Endothelial cell of umbilical vein (primary cell): ENCODE data around the gene VLDLR. TPM values are rescaled to one million over a fixed set of nuclear protein-coding genes. Genes with fewer than 3 reads are reported as not detected.

Experiments
- BruUV-seq: library from RNA; stranded (reverse); fragments of 400-500 nt; replicated peaks from 2 replicates; lab custom pipeline; 2021; lab: Mats Ljungman, UMichigan
- CTCF ChIA-PET: fragments of 300-600, 350-600 bp; sonication (Branson Sonifier 250); formaldehyde crosslinking; loops from one replicate; lab custom pipeline; 2021; ENCODE audit warnings: antibody characterized with exemption, inconsistent platforms; lab: Charles Lee
- POLR2A ChIA-PET: fragments of 300-600, 350-600 bp; sonication (Branson Sonifier 250); formaldehyde crosslinking; loops from one replicate; lab custom pipeline; 2021; ENCODE audit warnings: antibody characterized with exemption, inconsistent platforms; lab: Charles Lee
- DNase-seq: peaks from one replicate; pipeline ENCODE4 v3.0.0-alpha.2; 2011; ENCODE audit warnings: low read depth, low spot score
- FAIRE-seq: peaks from 2 replicates; lab custom pipeline; 2011; peaks lifted over from hg19 to GRCh38; lab: Jason Lieb, UNC
- H2AFZ ChIP-seq: 2 replicates; pipeline ENCODE4 v1.6.0; 2012; ENCODE audit warnings: low read depth, low read length, control low read depth, inconsistent platforms
- H3K27ac ChIP-seq: 2 replicates; pipeline ENCODE4 v1.5.1; 2011; ENCODE audit warnings: low read depth, mild to moderate bottlenecking, control low read depth, low read length, moderate library complexity; ENCODE audit not compliant: insufficient read depth
- H3K27me3 ChIP-seq, 2 experiments: 2 replicates each; pipeline versions ENCODE4 v1.6.0 to v1.6.1; 2011; ENCODE audit warnings: low read length in 2 of 2, mixed read lengths in 1 of 2; ENCODE audit not compliant: control insufficient read depth in 2 of 2, insufficient read depth in 2 of 2
- H3K36me3 ChIP-seq, 2 experiments: 2 replicates in 1 of 2; 3 replicates in 1 of 2; pipeline ENCODE4 v1.5.1; 2011; ENCODE audit warnings: low read length in 2 of 2, mild to moderate bottlenecking in 1 of 2, moderate library complexity in 1 of 2; ENCODE audit not compliant: control insufficient read depth in 2 of 2, insufficient read depth in 2 of 2; ENCODE audit errors: extremely low read depth in 1 of 2
- H3K4me1 ChIP-seq: 3 replicates; pipeline ENCODE4 v1.5.1; 2011; ENCODE audit warnings: mild to moderate bottlenecking, low read length; ENCODE audit not compliant: control insufficient read depth, insufficient read depth; ENCODE audit errors: extremely low read depth
- H3K4me2 ChIP-seq: 2 replicates; pipeline ENCODE4 v1.6.1; 2011; ENCODE audit warnings: low read length, control low read depth, mixed read lengths; ENCODE audit not compliant: insufficient read depth
- H3K4me3 ChIP-seq, 3 experiments: fragments of 200-600 bp in 1 of 3; sonication (generic), shearing (Covaris generic) in 1 of 3; replicated peaks in 1 of 3; 2 replicates each; pipeline ENCODE4 v1.5.1; 2011 to 2016; ENCODE audit warnings: control low read depth in 3 of 3, low read length in 3 of 3, mild to moderate bottlenecking in 2 of 3, inconsistent platforms in 1 of 3, low read depth in 1 of 3, moderate library complexity in 1 of 3; ENCODE audit not compliant: insufficient read depth in 1 of 3
- H3K79me2 ChIP-seq: 2 replicates; pipeline ENCODE4 v1.6.0; 2012; ENCODE audit warnings: low read length, inconsistent platforms; ENCODE audit not compliant: control insufficient read depth, insufficient read depth
- H3K9ac ChIP-seq: replicated peaks from 2 replicates; pipeline ENCODE3; 2011; ENCODE audit warnings: low read length, control low read depth; ENCODE audit not compliant: insufficient read depth; ENCODE audit errors: extremely low read depth
- H3K9me1 ChIP-seq: replicated peaks from 3 replicates; pipeline ENCODE4 v1.6.0; 2011; ENCODE audit warnings: mild to moderate bottlenecking, low read length; ENCODE audit not compliant: control insufficient read depth, insufficient read depth; ENCODE audit errors: extremely low read depth
- H3K9me3 ChIP-seq: replicated peaks from 2 replicates; pipeline ENCODE4 v1.5.1; 2012; ENCODE audit warnings: low read length, inconsistent platforms; ENCODE audit not compliant: control insufficient read depth, insufficient read depth
- H4K20me1 ChIP-seq: replicated peaks from 2 replicates; pipeline ENCODE3; 2011; ENCODE audit warnings: mild to moderate bottlenecking, low read length; ENCODE audit not compliant: control insufficient read depth, insufficient read depth; ENCODE audit errors: extremely low read depth
- EZH2 ChIP-seq: IDR thresholded peaks from 2 replicates; pipeline ENCODE4 v1.6.1; 2012; ENCODE audit warnings: borderline replicate concordance, low read depth, mild to moderate bottlenecking, moderate library complexity, low read length, inconsistent platforms; ENCODE audit not compliant: severe bottlenecking
- FOS ChIP-seq: IDR thresholded peaks from 2 replicates; pipeline ENCODE4 v1.6.1; 2011; ENCODE audit warnings: mild to moderate bottlenecking, low read length, moderate library complexity, borderline replicate concordance; ENCODE audit not compliant: insufficient read depth
- GATA2 ChIP-seq: IDR thresholded peaks from 2 replicates; pipeline ENCODE4 v1.7.0; 2011; ENCODE audit warnings: low read depth, mild to moderate bottlenecking, moderate library complexity, mixed read lengths, low read length; ENCODE audit not compliant: insufficient read length, insufficient read depth
- JUN ChIP-seq: IDR thresholded peaks from 2 replicates; pipeline ENCODE4 v1.6.1; 2011; ENCODE audit warnings: borderline replicate concordance, low read depth; ENCODE audit not compliant: insufficient read length, insufficient read depth
- MAX ChIP-seq: IDR thresholded peaks from 2 replicates; pipeline ENCODE4 v1.6.1; 2011; ENCODE audit not compliant: insufficient read depth, insufficient read length
- MYC ChIP-seq: IDR thresholded peaks from one replicate; pipeline ENCODE4 v1.6.1; 2011; ENCODE audit warnings: mild to moderate bottlenecking, low read depth, low read length
- POLR2A ChIP-seq: IDR thresholded peaks from 2 replicates; pipeline ENCODE4 v1.6.1; 2012; ENCODE audit warnings: low read depth, mild to moderate bottlenecking, control low read depth, low read length
- POLR2AphosphoS5 ChIP-seq: IDR thresholded peaks from 2 replicates; pipeline ENCODE4 v1.6.1; 2012; ENCODE audit warnings: low read depth, mild to moderate bottlenecking, control low read depth, low read length, moderate library complexity; ENCODE audit not compliant: insufficient read depth
- dilution Hi-C: fragments of 300-500 bp; cut with MboI; formaldehyde crosslinking; loops from one replicate; pipeline ENCODE4 v1.15.0; 2019; ENCODE audit warnings: low sequenced_read_pairs; ENCODE audit not compliant: extremely low pct_ligation_motif_present
- intact Hi-C: fragments of 100-400 bp; cut with micrococcal nuclease; formaldehyde crosslinking; loops from one replicate; pipeline ENCODE4 v1.10.0; 2022
- polyA plus RNA-seq, 4 experiments: library from polyadenylated mRNA; depleted of rRNA in 3 of 4; stranded (reverse) in 3 of 4; unstranded in 1 of 4; fragments of >200 nt; gene quantifications; 2 replicates each; pipeline versions ENCODE4 v1.2.1 to v1.2.3, GENCODE V29; 2011 to 2012; ENCODE audit warnings: missing spikeins in 1 of 4
- total RNA-seq: library from RNA; stranded (reverse); gene quantifications from 2 replicates; pipeline ENCODE4 v1.2.3, GENCODE V29; 2021
- TF ChIP-seq, protein P1 (sequence below), 2 donors: IDR thresholded peaks; 1 replicate in 1 of 2; 2 replicates in 1 of 2; pipeline ENCODE4 v1.5.1; 2011; ENCODE audit warnings: low read length in 2 of 2, mild to moderate bottlenecking in 2 of 2, moderate library complexity in 2 of 2, control low read depth in 1 of 2, inconsistent platforms in 1 of 2, low read depth in 1 of 2; ENCODE audit not compliant: insufficient read depth in 1 of 2; ENCODE audit errors: extremely low read depth in 1 of 2

VLDLR gene
- total and polyA plus RNA-seq, 2 donors (not counting 3 experiments of a cell fraction or from before 2014, with no cell fraction given) = 0.47 to 2.5 TPM

DNA sequence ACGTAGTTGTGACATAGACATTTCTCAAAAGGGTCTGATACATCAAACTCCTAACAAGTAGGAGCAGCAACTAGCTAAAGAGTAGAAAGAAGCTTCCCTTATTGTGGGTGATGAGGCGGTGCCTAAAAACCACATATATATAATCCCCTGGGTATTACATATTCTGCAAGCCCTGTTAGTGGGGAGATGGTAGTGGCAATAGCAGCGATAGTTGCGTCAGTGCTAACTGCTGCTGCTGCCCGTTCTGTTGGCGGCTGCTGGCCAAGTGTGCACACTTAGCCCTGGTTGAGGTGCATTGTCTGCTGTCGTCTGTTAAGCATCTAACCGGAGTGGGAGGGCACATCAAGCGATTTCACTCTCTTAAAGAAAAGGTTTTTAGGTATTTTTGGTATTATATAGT, 35.8 kb downstream of the VLDLR start:
- Histone ChIP-seq H3K27me3 (no peaks in the 10 kb centered on the region), H3K4me3 (no peak overlapping the region), H3K9ac (no peak overlapping the region), H3K4me2 (no peak overlapping the region), H3K79me2 (no peaks in the 10 kb centered on the region), H3K9me3 (no peaks in the 10 kb centered on the region), H3K27ac (no peak overlapping the region), H3K4me1 (peaks cover 12% of the 10 kb centered on the region), H2AFZ (no peak overlapping the region), H4K20me1 (no peaks in the 10 kb centered on the region), H3K9me1 (no peaks in the 10 kb centered on the region), H3K36me3 (no peaks in the 10 kb centered on the region)
- dilution Hi-C loops = no loop called here
- DNase-seq (no peak), FAIRE-seq (no peak)
- intact Hi-C loops = no loop called here
- CTCF ChIA-PET = interaction anchor here (1.2 kb wide), 1 partner anchor 71 kb away, joined by 3 read pairs; no protein-coding TSS in a partner anchor
- TF ChIP-seq POLR2A (no peak), EZH2 (no peak), MYC (no peak), JUN (no peak), POLR2AphosphoS5 (no peak), GATA2 (no peak), FOS (no peak), MAX (no peak)
- TF ChIP-seq, protein P1, sequence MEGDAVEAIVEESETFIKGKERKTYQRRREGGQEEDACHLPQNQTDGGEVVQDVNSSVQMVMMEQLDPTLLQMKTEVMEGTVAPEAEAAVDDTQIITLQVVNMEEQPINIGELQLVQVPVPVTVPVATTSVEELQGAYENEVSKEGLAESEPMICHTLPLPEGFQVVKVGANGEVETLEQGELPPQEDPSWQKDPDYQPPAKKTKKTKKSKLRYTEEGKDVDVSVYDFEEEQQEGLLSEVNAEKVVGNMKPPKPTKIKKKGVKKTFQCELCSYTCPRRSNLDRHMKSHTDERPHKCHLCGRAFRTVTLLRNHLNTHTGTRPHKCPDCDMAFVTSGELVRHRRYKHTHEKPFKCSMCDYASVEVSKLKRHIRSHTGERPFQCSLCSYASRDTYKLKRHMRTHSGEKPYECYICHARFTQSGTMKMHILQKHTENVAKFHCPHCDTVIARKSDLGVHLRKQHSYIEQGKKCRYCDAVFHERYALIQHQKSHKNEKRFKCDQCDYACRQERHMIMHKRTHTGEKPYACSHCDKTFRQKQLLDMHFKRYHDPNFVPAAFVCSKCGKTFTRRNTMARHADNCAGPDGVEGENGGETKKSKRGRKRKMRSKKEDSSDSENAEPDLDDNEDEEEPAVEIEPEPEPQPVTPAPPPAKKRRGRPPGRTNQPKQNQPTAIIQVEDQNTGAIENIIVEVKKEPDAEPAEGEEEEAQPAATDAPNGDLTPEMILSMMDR (IDR thresholded peaks at IDR 0.05; ENCODE audit: extremely low read depth in 1 of 2, insufficient read depth in 1 of 2, low read depth in 1 of 2, low read length in 2 of 2) = no peak
- POLR2A ChIA-PET = interaction anchor here (0.7 kb wide), 1 partner anchor 797 kb away, joined by 6 read pairs; no protein-coding TSS in a partner anchor
- BruUV-seq = no TSS peak
